Measurements from ENCODE around the gene TPSB2.
"Not testable (repeated sequence)": the region's sequence is repeated elsewhere in the genome, so short reads cannot be mapped to it uniquely, and the experiment has no call there.

Gene TPSB2

DNA sequence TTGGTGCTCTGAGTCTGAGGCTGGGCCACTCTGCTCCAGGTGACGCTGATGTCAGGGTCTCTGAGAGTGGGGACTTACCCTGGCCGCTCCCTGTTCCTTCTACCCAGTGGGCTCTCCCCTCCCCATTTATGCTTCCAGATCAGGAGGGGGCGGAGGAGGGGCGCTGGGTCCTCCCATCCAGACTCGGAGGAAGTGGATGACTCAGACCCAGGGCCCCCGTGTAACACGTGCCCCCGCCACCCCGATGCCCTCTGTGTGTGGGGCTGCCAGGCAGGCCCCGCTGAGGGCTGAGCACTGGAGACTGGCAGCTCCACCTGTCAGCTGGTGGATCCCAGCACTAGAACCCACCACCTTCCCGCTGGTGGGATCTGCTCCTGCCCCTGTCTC, at the start of gene TPSB2:
Gene TPSB2 (minus strand): TSS at position 101 of the 387 bp plus-strand sequence. CDS start 233 bp downstream, outside the sequence.
- DNase-seq = not testable (repeated sequence)

DNA sequence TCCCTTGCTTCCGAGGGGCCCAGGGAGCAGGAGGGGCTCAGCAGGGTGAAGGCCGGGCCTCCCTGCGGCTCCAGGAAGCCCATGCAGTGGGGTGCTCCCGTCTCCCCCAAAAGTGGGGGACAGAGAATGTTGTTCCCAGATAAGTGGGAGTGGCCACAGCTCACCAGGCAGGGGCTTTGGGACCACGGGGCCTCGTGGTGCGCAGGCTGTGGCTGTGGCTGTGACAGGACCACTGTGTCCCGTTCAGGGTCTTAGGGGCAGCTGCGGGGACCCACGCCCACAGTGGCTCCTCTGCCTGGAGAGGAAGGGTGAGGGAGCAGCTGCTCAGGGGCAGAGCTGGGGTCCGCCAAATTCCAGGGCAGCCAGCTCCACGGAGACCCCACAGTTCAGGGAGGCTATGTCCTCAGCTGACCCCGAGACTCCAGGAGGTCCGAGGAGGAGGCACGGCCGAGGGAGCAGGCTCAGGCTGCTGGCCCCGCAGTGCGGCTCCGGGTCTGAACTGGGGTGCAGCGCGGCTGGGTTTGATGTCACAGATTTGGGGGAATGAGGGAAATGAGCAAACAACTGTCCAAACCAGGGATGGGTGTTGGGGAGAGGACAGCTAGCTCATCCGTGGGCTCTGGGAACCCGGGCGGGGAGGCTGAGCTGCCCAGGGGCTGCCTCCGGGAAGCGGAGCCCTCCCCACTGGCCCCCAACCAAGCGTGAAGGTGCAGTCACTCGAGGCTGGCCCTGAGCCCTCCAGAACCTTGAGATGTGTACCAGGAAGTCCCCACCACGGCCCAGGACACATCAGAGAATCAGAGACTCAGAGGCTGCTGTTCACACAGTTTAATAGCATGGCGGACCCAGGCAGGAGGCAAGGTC, 49.3 kb upstream of the TPSB2 start:
- no peak for DNase-seq

DNA sequence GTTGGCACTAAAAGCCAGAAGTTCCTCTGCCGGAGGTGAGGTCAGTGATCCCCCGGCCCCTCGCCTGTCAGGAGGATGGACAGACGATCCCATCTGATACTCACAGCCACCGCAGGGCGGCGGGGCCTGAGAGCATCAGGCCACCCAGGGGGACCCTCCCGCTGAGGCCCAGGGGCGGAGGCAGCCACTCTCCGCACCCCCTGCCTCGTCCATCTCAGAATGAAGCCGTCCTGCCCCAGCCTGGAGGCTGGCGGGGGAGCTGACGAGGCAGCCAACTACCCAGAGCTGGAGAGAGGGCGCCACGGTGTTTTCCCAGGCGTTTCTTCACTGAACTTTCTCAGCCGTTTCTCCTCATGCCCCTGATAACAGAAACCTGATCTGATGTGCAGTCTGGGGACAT, 48.5 kb upstream of the TPSB2 start:
- no peak for DNase-seq

DNA sequence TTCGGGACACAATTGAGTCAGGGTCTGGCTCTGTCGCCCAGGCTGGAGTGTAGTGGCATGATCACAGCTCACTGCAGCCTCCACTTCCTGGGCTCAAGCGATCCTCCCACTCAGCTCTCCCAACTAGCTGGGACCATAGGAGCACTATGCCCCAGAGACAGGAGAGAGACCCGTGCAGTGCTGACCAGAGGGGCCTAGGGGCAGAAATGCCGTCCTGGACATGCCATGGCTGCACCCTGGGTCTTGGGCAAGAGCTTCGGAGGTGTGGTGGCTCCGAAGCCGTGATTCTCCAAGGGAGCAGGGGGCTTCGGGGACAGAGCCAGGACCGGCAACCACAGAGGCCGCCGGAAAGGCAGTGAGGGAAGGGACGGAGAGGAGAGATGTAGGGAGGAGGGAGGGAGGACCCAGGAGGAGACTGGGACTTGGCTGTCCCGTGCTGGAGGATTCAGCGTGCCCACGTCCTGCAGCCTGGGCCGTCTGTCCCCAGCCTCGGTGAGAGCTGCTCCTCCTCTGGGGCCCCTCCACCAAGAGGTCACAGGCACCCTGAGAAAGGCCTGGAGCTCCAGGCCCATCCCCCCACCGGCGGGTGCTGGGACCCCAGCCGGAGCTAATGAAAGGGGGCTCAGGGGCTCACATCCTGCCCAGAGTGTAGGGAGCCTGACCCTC, 47.8 kb upstream of the TPSB2 start:
- DNase-seq = no peak

DNA sequence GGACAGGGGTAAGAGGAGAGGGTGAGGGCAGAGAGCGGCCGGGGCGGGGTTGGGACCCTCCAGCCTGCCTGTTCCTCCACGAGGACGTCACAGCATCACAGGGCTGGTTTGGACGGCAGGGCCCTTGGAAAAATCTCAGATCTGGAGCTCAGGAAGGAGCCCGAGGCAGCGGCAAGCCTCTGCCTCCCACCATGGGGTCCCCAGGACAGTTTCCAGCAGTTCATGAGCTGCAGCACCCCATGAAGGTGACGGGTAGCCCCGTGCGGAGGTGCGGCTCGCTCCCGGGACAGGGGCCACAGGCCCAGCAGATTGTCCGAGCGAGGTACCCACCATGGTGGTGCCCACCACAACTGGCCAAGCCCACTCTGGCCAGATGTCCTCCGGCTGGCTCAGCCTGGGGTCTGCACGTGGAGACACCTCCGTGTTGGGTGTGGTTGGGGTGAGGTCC, 47.2 kb upstream of the TPSB2 start:
- DNase-seq = no peak

DNA sequence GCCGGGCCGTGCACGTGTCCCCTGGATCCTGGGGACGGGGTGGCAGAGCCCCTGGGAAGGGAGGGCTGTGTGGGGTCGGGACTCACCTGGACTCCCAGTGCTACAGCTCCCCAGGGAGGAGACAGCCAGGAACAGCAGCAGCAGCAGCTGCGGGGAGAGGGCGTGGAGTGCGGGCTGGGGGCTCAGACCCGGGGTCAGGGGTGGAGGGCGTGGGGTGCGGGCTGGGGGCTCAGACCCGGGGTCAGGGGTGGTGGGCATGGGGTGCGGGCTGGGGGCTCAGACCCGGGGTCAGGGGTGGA, 46.5 kb upstream of the TPSB2 start:
- no peak for DNase-seq

DNA sequence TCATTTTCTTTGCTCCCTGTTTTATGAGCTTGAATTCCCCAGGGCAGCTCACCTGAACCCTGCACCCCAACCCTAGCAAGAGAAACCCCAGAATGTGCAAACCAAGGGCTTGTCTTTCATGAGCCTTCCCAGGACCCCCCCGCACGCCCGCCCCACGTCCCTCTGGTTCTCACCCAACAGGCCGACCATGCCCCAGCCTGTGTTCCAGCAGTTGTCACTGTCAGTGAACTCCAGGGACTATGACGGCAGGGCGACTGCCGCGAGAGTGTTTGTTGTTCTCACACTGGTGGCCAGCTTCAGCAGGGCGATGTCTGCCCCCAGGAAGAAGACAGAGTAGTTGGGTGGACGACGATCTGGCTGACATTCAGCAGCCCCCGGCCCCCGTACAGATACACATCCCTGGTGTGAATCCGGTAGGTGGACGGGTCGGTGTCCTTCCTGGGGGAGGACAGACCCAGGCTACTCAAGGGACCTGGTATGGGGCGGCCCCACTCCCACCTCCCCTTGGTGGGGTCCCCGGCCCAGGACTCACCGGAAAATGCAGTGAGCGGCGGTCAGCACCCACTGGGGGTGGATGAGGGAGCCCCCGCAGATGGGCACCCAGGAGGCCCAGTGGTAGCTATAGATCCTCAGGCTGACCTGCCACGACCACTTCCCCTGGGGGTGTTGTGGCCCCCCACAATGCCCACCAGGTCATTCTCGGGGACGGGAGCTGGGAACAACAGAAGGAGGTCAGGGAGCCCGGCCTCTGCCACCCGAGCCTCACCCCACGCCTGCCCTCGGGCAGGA, 46.0 kb upstream of the TPSB2 start:
- no peak for DNase-seq

DNA sequence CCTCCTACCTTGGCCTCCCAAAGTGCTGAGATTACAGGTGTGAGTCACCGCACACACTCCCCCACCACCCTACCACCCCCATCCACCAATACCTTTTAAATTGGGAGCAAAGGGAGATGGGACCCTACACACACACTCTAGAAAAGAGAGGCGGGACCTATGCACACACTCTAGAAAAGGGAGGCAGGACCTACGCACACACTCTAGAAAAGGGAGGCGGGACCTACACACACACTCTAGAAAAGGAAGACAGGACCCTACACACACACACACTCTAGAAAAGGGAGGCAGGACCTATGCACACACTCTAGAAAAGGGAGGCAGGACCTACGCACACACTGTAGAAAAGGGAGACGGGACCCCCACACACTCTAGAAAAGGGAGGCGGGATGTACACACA, 44.8 kb upstream of the TPSB2 start:
- no peak for DNase-seq

DNA sequence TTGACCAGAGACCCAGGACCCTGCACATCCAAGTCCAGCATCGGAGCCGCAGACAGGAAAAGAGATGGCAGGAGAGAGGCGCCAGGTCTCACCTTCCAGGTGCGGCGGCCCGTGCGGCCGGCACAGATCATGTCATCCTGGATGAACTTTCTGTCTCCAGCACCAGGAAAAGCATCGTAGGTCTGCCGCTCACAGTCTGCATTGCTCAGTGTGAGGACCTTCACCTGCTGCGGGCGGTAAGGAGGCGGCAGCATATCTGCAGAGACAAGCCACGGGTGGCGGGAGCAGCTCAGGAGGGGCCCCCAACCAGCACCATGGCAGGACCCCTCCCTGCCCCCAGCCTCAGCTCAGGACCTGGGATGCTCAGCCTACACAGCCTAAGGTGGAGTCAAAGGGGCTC, 43.8 kb upstream of the TPSB2 start:
- no peak for DNase-seq

DNA sequence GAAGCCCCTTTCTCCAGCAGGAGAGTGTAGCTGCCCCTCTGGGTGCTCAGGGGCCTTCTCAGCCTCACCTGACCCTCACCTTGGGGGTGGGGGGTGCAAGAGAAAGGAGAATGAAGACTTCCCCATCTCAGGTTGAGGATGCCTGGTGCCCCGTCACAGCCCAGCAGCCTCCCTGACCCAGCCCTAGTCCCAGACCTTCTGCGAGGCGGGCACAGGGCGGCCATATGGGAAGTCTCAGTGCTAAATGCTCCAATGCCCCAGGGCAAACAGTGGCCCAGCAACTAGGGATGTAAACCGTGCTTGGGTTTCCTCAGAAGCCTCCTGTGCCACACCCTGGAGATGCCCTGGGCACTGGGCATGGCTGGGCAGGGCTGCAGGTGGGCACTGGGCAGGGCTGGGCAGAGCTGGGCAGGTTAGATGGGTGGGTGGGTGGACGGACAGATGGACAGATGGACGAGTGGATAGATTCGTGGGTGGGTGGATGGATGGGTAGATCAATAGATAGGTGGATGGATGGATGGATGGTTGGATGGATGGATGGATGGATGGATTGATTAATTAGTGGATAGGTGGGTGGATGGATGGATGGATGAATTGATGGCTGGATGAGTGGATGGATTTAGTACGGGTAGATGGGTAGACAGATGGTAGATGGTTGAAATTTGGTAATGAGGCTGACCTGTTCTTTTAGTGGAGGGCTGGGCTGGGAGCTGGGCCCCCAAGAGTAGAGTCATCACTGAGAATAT, 42.6 kb upstream of the TPSB2 start:
- DNase-seq = peak; percentile 92

DNA sequence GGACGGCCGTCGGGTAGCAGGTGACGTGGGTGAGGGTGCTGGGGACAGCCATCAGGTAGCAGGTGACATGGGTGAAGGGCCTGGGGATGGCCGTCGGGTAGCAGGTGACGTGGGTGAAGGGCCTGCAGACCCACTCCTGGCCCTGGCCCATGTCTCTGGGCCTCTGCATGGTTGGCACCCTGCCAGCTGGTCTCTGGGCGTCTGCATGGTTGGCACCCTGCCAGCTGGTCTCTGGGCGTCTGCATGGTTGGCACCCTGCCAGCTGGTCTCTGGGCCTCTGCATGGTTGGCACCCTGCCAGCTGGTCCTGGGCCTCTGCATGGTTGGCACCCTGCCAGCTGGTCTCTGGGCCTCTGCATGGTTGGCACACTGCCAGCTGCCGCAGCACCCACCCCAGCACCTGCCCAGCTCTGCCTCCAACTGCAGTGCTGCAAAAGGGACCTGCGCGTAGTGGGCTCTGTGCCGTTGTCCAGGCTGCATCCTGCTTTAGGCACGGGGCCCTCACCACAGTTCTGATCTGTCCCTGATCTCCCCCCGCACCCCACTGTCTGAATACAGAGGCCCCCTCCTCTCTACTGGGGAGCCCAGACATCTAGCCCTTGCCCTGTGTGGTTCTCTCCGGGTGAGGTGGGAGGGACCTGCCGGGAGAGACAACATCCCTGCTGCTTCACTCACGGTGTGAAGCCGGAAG, 41.9 kb upstream of the TPSB2 start:
- DNase-seq = peak; percentile 96

DNA sequence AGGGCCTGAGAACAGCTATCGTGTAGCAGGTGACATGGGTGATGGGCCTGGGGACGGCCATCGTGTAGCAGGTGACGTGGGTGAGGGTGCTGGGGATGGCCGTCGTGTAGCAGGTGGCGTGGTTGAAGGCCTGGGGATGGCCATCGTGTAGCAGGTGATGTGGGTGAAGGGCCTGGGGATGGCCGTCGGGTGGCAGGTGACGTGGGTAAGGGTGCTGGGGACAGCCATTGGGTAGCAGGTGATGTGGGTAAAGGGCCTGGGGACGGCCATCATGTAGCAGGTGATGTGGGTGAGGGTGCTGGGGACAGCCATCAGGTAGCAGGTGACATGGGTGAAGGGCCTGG, 41.4 kb upstream of the TPSB2 start:
- no peak for DNase-seq

DNA sequence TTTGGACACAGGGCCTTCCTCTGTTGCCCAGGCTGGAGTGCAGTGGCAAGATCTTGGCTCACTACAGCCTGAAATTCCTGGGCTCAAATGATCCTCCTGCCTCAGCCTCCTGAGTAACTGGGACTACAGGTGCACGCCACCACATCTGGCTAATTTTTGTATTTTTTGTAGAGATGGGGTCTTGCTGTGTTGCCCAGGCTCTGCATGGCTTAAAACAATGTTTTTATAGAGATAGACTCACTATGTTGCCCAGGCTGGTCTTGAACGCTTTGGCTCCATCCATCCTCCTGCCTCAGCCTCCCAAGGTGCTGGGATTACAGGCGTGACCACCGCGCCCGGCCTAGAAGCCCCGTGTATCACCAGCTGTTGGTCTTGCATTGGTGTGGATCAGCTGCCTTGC, 39.4 kb upstream of the TPSB2 start:
- DNase-seq = not testable (repeated sequence)

DNA sequence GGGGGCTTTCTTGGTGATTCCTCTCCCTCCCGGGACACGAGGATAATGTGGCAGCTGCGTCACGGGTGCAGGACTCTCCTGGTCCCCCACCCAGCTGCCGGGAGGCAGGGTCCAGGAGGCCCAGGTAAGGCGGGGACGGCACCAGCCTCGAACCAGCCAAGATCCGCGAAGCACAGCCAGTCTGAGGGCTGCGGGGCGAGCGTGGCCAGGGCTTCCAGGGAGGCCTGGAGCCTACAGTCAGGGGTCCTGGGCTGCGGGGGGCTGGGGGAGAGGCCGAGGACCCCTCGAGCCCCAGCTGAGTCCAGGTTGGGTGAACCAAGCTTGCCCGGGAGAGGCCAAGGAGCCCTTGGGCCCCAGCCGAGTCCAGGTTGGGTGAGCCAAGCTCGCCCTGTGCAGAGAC, 35.8 kb upstream of the TPSB2 start:
- no peak for DNase-seq

DNA sequence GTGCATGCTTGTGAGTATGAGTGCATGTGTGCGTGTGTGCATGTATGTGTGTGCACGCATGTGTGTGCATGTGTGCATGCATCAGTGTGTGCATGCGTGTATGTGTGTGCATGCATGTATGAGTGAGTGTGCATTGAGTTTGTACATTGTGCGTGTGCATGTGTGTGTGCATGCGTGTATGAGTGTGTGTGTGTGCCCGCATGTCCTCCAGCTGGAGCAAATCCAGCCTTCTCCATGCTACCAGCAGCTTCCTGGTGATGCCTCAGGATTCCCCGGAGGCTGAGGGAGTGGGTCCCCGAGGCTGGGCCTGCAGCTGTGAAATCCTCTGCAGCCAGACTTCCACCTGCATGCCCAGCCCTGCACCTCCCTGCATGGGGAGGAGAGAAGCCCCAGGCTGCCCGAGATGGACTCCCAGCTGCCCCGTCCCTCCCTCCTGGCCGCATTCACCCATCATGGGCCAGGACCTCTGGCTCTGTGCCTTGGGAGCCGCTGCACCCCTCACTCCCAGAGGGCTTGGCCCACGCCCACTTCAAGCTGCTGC, 35.2 kb upstream of the TPSB2 start:
- DNase-seq = no peak

DNA sequence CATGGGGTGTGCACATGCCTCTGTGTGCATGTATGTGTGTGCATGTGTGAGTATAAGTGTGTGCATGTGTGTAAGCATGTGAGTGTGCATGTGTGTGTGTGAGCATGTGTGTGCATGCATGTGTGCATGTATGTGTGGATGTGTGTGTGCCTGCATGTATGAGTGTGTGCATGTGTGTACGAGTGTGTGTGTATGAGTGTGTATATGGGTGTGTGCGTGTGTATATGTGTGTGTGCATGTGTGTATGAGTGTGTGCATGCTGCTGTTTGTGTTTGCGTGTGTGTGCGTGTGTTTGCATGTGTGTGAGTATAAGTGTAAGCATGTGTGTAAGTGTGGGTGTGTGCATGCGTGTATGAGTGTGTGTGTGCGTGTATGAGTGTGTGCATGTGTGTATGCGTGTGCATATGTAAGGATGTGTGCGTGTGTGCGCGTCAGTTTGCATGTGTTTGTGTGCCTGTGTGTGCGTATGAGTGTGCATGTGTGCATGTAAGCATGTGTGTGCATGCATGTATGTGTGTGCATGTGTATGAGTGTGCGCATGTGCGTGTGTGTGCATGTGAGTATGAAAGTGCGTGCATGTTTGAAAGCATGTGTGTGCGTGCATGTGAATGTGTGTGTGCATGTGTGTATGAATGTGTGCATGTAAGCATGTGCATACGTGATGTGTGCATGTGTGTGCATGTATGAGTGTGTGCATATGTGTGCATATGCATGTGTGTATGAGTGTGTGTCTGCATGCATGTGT, 34.5 kb upstream of the TPSB2 start:
- no peak for DNase-seq

DNA sequence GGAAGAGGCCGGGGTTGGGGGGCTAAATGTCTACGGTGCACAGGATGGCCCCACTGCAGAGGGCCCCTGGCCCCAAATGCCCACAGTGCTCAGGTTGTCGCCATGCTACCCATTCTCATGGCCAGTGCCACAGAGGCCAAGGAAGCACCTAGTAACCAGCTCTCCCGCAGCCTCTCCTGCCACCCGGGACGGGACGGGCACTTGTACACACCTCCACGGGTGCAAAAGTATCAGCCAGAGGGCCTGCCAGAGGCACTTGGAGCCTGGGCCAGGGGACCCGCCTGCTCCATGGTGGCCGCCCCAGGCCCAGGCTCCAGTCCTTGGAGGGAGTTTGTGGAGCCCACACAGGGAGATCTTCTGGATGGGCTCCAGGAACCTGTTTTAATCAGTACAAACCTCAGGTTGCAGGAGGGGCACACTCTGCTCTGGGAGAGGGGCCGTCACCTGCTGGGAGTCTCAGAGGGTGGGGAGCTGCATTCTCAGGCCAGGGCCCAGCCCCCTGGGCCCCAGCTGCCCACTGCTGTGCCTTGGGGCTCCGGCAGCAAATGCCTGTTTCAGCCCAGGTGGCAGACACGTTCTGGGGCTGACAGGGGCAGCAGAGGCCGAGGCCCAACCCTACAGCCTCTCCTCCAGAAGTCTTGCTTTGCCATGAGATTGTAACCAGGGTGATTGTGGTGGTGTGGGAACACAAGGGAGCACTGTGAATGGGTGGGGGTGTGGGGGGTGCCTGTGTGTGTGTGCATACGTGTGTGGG, 33.8 kb upstream of the TPSB2 start:
- DNase-seq = no peak

DNA sequence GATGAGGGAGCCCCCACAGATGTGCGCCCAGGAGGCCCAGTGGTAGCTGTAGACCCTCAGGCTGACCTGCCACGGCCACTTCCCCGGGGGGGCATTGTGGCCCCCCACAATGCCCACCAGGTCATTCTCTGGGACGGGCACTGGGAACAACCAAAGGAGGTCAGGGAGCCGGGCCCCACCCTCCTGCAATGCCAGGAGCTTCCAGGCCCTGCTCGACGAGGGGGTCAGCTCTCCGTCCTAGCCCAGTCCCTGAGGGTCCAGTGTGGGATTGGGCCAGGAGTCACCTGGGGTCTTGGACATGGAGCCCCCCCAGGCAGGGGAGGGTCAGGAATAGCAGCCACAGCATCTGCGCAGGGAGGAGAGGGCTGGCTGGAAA, 32.9 kb upstream of the TPSB2 start:
- no peak for DNase-seq

DNA sequence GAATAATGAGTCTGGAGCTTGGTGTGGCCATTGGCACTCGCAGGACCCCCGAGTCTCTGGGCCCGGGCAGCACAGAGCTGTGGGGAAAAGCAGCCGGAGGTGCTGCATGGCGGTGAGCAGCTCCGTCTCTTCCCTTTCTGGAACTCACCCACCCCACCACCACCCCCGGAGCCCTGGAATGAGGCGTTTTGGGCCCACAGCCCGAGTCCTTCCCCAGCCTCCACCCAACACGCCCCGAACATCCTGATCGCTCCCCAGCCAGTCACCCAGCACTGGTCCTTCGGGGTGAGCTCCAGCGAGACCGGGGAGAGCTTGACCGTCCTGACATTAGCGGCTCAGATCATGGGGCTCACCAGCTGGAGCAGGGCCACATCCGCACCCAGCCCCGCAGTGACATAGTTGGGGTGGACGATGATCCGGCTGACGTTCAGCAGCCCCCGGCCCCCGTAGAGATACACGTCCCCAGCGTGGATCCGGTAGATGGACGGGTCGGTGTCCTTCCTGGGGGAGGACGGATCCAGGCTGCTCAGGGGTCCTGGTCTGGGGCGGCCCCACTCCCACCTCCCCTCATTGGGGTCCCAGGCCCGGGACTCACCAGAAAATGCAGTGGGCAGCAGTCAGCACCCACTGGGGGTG, 32.3 kb upstream of the TPSB2 start:
- DNase-seq = no peak

All from NCI-H69 (cell line).